Caco-2 (cell line): ENCODE results near the gene TIFAB. TPM values are rescaled to one million over a fixed set of nuclear protein-coding genes. Genes with fewer than 3 reads are reported as not detected.
A peak's percentile ranks its signal among the peaks of the same experiment; 100 is the strongest.

Source experiments
- BruUV-seq: library from RNA; stranded (reverse); fragments of 400-500 nt; replicated peaks from 2 replicates; lab custom pipeline; 2021; lab: Mats Ljungman, UMichigan
- CTCF ChIA-PET: fragments of 300-600 bp; sonication (Branson Sonifier 250); formaldehyde crosslinking; loops from one replicate; lab custom pipeline; 2022; ENCODE audit warnings: antibody characterized with exemption; lab: Charles Lee
- POLR2A ChIA-PET: fragments of 300-600 bp; sonication (Branson Sonifier 250); formaldehyde crosslinking; loops from one replicate; lab custom pipeline; 2022; ENCODE audit warnings: antibody characterized with exemption; lab: Charles Lee
- DNase-seq, 2 experiments: peaks; one replicate each; pipeline versions ENCODE4 v3.0.0 to v3.0.0-alpha.2; 2020 to 2022
- H3K27me3 ChIP-seq: replicated peaks from 2 replicates; pipeline ENCODE4 v1.6.0; 2011; ENCODE audit warnings: low read length; ENCODE audit not compliant: control insufficient read depth, insufficient read depth
- H3K36me3 ChIP-seq: 2 replicates; pipeline ENCODE4 v1.5.1; 2011; ENCODE audit warnings: low read length; ENCODE audit not compliant: control insufficient read depth, insufficient read depth
- H3K4me1 ChIP-seq: fragments of 250-450 bp; sonication (Bioruptor Pico); 2 replicates; pipeline ENCODE4 v1.5.1; 2020; ENCODE audit warnings: mild to moderate bottlenecking
- H3K4me3 ChIP-seq: 2 replicates; pipeline ENCODE4 v1.5.1; 2011; ENCODE audit warnings: low read depth, mild to moderate bottlenecking, control low read depth, low read length
- H3K9me3 ChIP-seq: fragments of 250-450 bp; sonication (Bioruptor Pico); 2 replicates; pipeline ENCODE4 v1.5.1; 2020; ENCODE audit warnings: mild to moderate bottlenecking, moderate library complexity
- H3K27ac Mint-ChIP-seq: one replicate; pipeline ENCODE4 v1.8.0; 2022; ENCODE audit warnings: mixed read lengths; ENCODE audit not compliant: unreplicated experiment
- H3K27me3 Mint-ChIP-seq: one replicate; pipeline ENCODE4 v1.8.0; 2022; ENCODE audit warnings: mixed read lengths; ENCODE audit not compliant: insufficient read depth, unreplicated experiment
- H3K36me3 Mint-ChIP-seq: one replicate; pipeline ENCODE4 v1.8.0; 2022; ENCODE audit warnings: mild to moderate bottlenecking, mixed read lengths; ENCODE audit not compliant: insufficient read depth, unreplicated experiment
- H3K4me1 Mint-ChIP-seq: one replicate; pipeline ENCODE4 v1.8.0; 2022; ENCODE audit warnings: low read depth, mixed read lengths; ENCODE audit not compliant: unreplicated experiment
- H3K4me3 Mint-ChIP-seq: one replicate; pipeline ENCODE4 v1.8.0; 2022; ENCODE audit warnings: mild to moderate bottlenecking, moderate library complexity, mixed read lengths; ENCODE audit not compliant: unreplicated experiment
- H3K9me3 Mint-ChIP-seq: one replicate; pipeline ENCODE4 v1.8.0; 2022; ENCODE audit warnings: mixed read lengths; ENCODE audit not compliant: unreplicated experiment
- intact Hi-C: fragments of 100-400 bp; cut with micrococcal nuclease; formaldehyde crosslinking; loops from one replicate; pipeline ENCODE4 v1.10.0; 2022; ENCODE audit not compliant: unreplicated experiment
- total RNA-seq: library from RNA; stranded (reverse); gene quantifications from 2 replicates; pipeline ENCODE4 v1.2.3, GENCODE V29; 2022
- TF ChIP-seq, protein P1 (sequence below), 2 experiments: fragments of 200-600 bp in 1 of 2; IDR thresholded peaks; 1 replicate in 1 of 2; 2 replicates in 1 of 2; pipeline versions ENCODE4 v1.5.1 to v1.8.0; 2011 to 2022; ENCODE audit warnings: antibody characterized with exemption in 1 of 2, control low read depth in 1 of 2, inconsistent platforms in 1 of 2, low read depth in 1 of 2, low read length in 1 of 2, mild to moderate bottlenecking in 1 of 2, moderate library complexity in 1 of 2; ENCODE audit not compliant: insufficient read depth in 1 of 2, severe bottlenecking in 1 of 2, unreplicated experiment in 1 of 2

The TIFAB gene
- total RNA-seq, 1 experiment from 2014 or later = not detected

DNA sequence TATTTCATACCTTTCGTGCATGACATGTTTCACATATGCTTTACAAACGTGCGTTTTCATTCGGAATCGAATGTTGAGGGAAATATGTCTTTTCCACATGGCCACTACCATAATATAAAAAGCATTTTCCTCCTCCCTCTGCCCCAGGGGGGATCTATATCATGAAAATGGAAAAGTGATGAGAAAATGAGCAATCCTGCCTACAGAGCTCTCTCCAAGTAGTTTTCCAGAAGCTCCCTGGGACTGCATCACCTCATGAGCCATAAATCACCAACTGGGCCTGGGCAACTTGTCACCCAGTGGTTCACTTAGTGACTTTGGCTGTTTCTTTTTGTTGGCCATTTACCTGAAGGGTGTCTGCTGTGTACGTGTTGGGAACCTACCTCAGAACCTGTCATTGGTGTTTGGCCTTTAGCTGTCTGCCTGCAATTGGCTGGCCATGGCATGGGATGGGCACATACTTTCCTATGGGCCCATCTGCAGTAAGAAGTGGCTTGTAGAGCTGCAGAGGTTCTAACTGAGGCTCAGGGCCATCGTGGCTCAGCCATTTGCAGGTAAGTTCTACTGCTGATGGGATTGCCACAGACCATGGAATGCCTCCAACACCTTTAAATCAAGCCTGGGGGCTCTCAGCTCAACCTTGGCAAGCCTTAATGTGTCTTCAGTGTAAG is 9.5 kb upstream of the TIFAB start:
- CTCF ChIA-PET = interaction anchor here (0.9 to 10.6 kb wide), 16 partner anchors 13 to 369 kb away, joined by 3 to 311 read pairs (median 5); no protein-coding TSS in a partner anchor
- no peaks in the 10 kb centered on the region for H3K9me3 Mint-ChIP-seq
- intact Hi-C loops = loop anchor here (1.0 kb wide), 4 partner anchors 91 to 369 kb away; no protein-coding TSS in a partner anchor
- Histone ChIP-seq H3K4me3 (no peak overlapping the region), H3K27me3 (peaks cover 1% of the 10 kb centered on the region; the same call in 1 of the 2 replicates), H3K36me3 (no peaks in the 10 kb centered on the region), H3K4me1 (peaks cover 3% of the 10 kb centered on the region), H3K9me3 (no peaks in the 10 kb centered on the region)
- H3K27me3 Mint-ChIP-seq = peaks cover 22% of the 10 kb centered on the region
- TF ChIP-seq, protein P1, sequence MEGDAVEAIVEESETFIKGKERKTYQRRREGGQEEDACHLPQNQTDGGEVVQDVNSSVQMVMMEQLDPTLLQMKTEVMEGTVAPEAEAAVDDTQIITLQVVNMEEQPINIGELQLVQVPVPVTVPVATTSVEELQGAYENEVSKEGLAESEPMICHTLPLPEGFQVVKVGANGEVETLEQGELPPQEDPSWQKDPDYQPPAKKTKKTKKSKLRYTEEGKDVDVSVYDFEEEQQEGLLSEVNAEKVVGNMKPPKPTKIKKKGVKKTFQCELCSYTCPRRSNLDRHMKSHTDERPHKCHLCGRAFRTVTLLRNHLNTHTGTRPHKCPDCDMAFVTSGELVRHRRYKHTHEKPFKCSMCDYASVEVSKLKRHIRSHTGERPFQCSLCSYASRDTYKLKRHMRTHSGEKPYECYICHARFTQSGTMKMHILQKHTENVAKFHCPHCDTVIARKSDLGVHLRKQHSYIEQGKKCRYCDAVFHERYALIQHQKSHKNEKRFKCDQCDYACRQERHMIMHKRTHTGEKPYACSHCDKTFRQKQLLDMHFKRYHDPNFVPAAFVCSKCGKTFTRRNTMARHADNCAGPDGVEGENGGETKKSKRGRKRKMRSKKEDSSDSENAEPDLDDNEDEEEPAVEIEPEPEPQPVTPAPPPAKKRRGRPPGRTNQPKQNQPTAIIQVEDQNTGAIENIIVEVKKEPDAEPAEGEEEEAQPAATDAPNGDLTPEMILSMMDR (IDR thresholded peaks at IDR 0.05; ENCODE audit: insufficient read depth in 1 of 2, low read depth in 1 of 2, low read length in 1 of 2, severe bottlenecking in 1 of 2, unreplicated experiment in 1 of 2) = no peak
- H3K4me1 Mint-ChIP-seq = peaks cover 6% of the 10 kb centered on the region
- BruUV-seq = no TSS peak
- H3K36me3 Mint-ChIP-seq = no peaks in the 10 kb centered on the region
- no peak overlapping the region for H3K27ac Mint-ChIP-seq
- peak in 1 of 2 experiments; percentile 19 for DNase-seq
- no peak overlapping the region for H3K4me3 Mint-ChIP-seq
- POLR2A ChIA-PET = no interaction called here

DNA sequence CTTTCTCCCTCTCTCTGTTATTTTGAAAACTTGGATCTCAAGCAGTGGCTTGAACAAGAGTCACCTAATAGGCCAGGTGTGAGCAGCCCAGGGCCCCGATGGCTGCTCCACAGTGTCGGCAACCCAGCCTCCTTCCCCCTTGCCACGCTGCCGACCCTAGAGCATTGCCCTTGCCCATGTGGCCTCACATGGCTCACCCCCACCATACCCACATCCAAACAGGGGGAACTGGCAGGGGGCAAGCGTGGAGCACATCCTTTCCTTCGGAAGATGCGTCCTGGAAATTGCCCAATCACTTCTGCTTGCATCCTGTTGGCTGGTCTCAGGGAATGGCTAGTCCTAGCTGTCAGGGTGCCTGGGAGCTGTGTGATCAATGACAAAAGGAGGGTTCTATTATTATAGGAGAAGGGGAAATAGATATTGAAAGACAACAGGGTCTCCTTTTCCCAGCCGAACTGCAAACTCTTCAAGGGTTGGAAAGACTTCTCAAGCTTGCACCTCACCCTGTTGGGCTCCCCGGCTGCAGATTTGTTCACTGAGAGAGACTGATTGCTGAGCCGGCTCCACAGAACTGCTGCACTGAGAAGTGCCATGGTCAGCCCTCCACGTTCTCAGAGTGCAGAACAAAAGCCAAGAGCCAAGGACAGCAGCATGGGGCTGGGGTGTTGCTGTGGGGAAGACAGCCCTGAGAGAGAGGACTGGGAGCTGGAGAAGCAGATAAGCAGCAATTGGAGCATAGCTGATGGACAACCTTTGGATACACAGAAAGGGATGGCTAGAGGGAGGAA is 8.3 kb upstream of the TIFAB start:
- TF ChIP-seq, protein P1 (IDR thresholded peaks at IDR 0.05; ENCODE audit: insufficient read depth in 1 of 2, low read depth in 1 of 2, low read length in 1 of 2, severe bottlenecking in 1 of 2, unreplicated experiment in 1 of 2) = no peak
- DNase-seq = peak in 1 of 2 experiments; percentile 16
- Mint-ChIP-seq H3K4me1 (no peaks in the 10 kb centered on the region), H3K36me3 (no peaks in the 10 kb centered on the region), H3K27me3 (peaks cover 21% of the 10 kb centered on the region), H3K27ac (no peak overlapping the region), H3K9me3 (no peaks in the 10 kb centered on the region), H3K4me3 (no peak overlapping the region)
- no peak overlapping the region for H3K4me3 ChIP-seq
- H3K9me3 ChIP-seq = no peaks in the 10 kb centered on the region
- ChIA-PET CTCF (interaction anchor here (0.6 to 10.6 kb wide), 5 partner anchors 16 to 1467 kb away, joined by 3 to 311 read pairs (median 3); no protein-coding TSS in a partner anchor), POLR2A (no interaction called here)
- no TSS peak for BruUV-seq
- intact Hi-C loops = no loop called here
- peaks cover 3% of the 10 kb centered on the region; the same call in 1 of the 2 replicates for H3K4me1 ChIP-seq
- no peaks in the 10 kb centered on the region for H3K36me3 ChIP-seq
- peaks cover 1% of the 10 kb centered on the region; the same call in 1 of the 2 replicates for H3K27me3 ChIP-seq

DNA sequence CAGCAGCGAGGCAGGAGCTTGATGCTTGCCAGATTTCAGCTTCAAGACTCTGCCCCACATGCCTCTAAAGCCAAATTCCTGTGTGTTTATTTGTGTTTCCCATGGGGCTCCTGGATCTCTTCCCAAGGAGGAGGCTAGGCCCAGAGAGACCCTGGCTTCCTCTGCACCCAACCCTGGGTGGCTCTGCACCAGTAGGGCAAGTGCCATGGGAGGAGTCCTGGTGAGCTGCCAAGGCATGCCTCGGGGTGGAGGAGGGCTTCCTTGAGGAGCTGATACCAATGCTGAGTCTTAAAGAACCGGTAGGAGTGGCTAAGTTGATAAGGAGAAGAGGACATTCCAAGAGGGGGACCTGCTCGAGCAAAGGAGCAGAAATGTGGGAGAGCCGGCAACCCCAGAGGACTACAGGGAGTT is 6.8 kb upstream of the TIFAB start:
- no peaks in the 10 kb centered on the region for H3K36me3 ChIP-seq
- Mint-ChIP-seq H3K4me3 (no peak overlapping the region), H3K36me3 (no peaks in the 10 kb centered on the region), H3K27ac (no peak overlapping the region), H3K4me1 (no peaks in the 10 kb centered on the region), H3K27me3 (peaks cover 19% of the 10 kb centered on the region), H3K9me3 (no peaks in the 10 kb centered on the region)
- H3K4me3 ChIP-seq = no peak overlapping the region
- CTCF ChIA-PET = interaction anchor here (0.6 to 2.8 kb wide), 5 partner anchors 14 to 108 kb away, joined by 3 to 19 read pairs (median 3); no protein-coding TSS in a partner anchor
- DNase-seq = no peak
- TF ChIP-seq, protein P1 (IDR thresholded peaks at IDR 0.05; ENCODE audit: insufficient read depth in 1 of 2, low read depth in 1 of 2, low read length in 1 of 2, severe bottlenecking in 1 of 2, unreplicated experiment in 1 of 2) = no peak
- H3K4me1 ChIP-seq = peaks cover 3% of the 10 kb centered on the region; the same call in 1 of the 2 replicates
- no TSS peak for BruUV-seq
- intact Hi-C loops = no loop called here
- POLR2A ChIA-PET = no interaction called here
- H3K27me3 ChIP-seq = no peaks in the 10 kb centered on the region
- no peaks in the 10 kb centered on the region for H3K9me3 ChIP-seq
